Measurements from ENCODE around the gene CHRND. TPM values are rescaled to one million over a fixed set of nuclear protein-coding genes. Genes with fewer than 3 reads are reported as not detected.

CHRND gene
- total RNA-seq, 1 donor from 2014 or later = not detected

GRCh38 chr2:232547991-232548390 lies 22.0 kb downstream of the CHRND start:
- Histone ChIP-seq H3K27me3 (no peaks in the 10 kb centered on the region), H3K27ac (no peak overlapping the region), H3K36me3 (no peaks in the 10 kb centered on the region), H3K4me1 (peaks cover 21% of the 10 kb centered on the region), H3K9me3 (no peaks in the 10 kb centered on the region), H3K4me3 (no peak overlapping the region)
- no peak for ATAC-seq
- DNase-seq = no peak
- TF ChIP-seq CTCF (IDR thresholded peaks at IDR 0.05) = no peak
- intact Hi-C loops (cut with DNase I) = no loop called here

- Histone ChIP-seq H3K36me3 (no peaks in the 10 kb centered on the region), H3K27me3 (no peaks in the 10 kb centered on the region), H3K9me3 (no peaks in the 10 kb centered on the region), H3K27ac (peak overlapping the region; percentile 98), H3K4me3 (peak overlapping the region; percentile 85), H3K4me1 (peaks cover 36% of the 10 kb centered on the region)
- TF ChIP-seq CTCF (IDR thresholded peaks at IDR 0.05) = no peak
- intact Hi-C loops (cut with DNase I) = no loop called here
- ATAC-seq (no peak), DNase-seq (no peak)
These were observed 23.8 kb downstream of the CHRND start for GRCh38 chr2:232549655-232550353.

- Histone ChIP-seq H3K4me1 (peaks cover 40% of the 10 kb centered on the region), H3K9me3 (no peaks in the 10 kb centered on the region), H3K4me3 (peak within 1 kb of the TSS; percentile 85), H3K27ac (peak within 1 kb of the TSS; percentile 98), H3K27me3 (no peaks in the 10 kb centered on the region), H3K36me3 (peaks cover 7% of the 10 kb centered on the region)
- TF ChIP-seq CTCF (IDR thresholded peaks at IDR 0.05) = peak; percentile 40
- DNase-seq (peak; percentile 98), ATAC-seq (peak; percentile 96)
- intact Hi-C loops (cut with DNase I) = no loop called here
These were observed 24.6 kb downstream of the CHRND start, which contains the start of the genes EIF4E2 and TIGD1 for GRCh38 chr2:232550354-232551249. TSS of gene EIF4E2 (plus strand) at chr2:232550689. CDS start at chr2:232550725, 36 bp downstream. TSS of gene TIGD1 (minus strand) at chr2:232550557. CDS start at chr2:232549882, 675 bp downstream.

GRCh38 chr2:232551250-232551638 lies 25.3 kb downstream of the CHRND start:
- Histone ChIP-seq H3K27me3 (no peaks in the 10 kb centered on the region), H3K4me3 (peak overlapping the region; percentile 85), H3K4me1 (peaks cover 40% of the 10 kb centered on the region), H3K9me3 (no peaks in the 10 kb centered on the region), H3K36me3 (peaks cover 12% of the 10 kb centered on the region), H3K27ac (peak overlapping the region; percentile 98)
- ATAC-seq (no peak), DNase-seq (no peak)
- intact Hi-C loops (cut with DNase I) = no loop called here
- TF ChIP-seq CTCF (IDR thresholded peaks at IDR 0.05) = no peak

GRCh38 chr2:232551776-232552175 lies 25.8 kb downstream of the CHRND start:
- H3K4me3 ChIP-seq = peak overlapping the region; percentile 85
- no peaks in the 10 kb centered on the region for H3K9me3 ChIP-seq
- ATAC-seq (no peak), DNase-seq (no peak)
- intact Hi-C loops (cut with DNase I) = no loop called here
- peaks cover 17% of the 10 kb centered on the region for H3K36me3 ChIP-seq
- H3K27ac ChIP-seq = peak overlapping the region; percentile 98
- H3K4me1 ChIP-seq = peaks cover 37% of the 10 kb centered on the region
- no peak for TF ChIP-seq CTCF (IDR thresholded peaks at IDR 0.05)
- H3K27me3 ChIP-seq = no peaks in the 10 kb centered on the region
